GM19395 (cell line): ENCODE data around the gene RAD23A.
"Not testable (repeated sequence)": the region's sequence is repeated elsewhere in the genome, so short reads cannot be mapped to it uniquely, and the experiment has no call there.

Experiments
- ATAC-seq: cut with Tn5 transposase; IDR thresholded peaks from one replicate; pipeline ENCODE4 v1.9.1; 2021; ENCODE audit warnings: mild to moderate bottlenecking, moderate library complexity; ENCODE audit not compliant: unreplicated experiment

RAD23A gene

GRCh38 chr19:12937927-12938778 is 7.5 kb upstream of the RAD23A start, which contains the start of gene CALR:
Gene CALR, plus strand, starts transcription at chr19:12938609. Its CDS starts 71 bp downstream, at chr19:12938680.
- peak; percentile 87 for ATAC-seq

GRCh38 chr19:12938779-12939601 is 6.7 kb upstream of the RAD23A start:
- no peak for ATAC-seq

- ATAC-seq = no peak
Measured at GRCh38 chr19:12939975-12940423, 5.7 kb upstream of the RAD23A start.

GRCh38 chr19:12940897-12941296 is 4.8 kb upstream of the RAD23A start:
- ATAC-seq = no peak

- ATAC-seq = no peak
Measured at GRCh38 chr19:12943437-12944044, 2.1 kb upstream of the RAD23A start.

- no peak for ATAC-seq
Measured at GRCh38 chr19:12944104-12944674, 1.5 kb upstream of the RAD23A start.

GRCh38 chr19:12946092-12946721 is 545 bp downstream of the RAD23A start:
- ATAC-seq = peak; percentile 30

GRCh38 chr19:12946731-12947496 is 1.3 kb downstream of the RAD23A start:
- no peak for ATAC-seq

GRCh38 chr19:12947702-12948611 is 2.3 kb downstream of the RAD23A start:
- ATAC-seq = no peak

- ATAC-seq = no peak
Measured at GRCh38 chr19:12948612-12949362, 3.1 kb downstream of the RAD23A start.

GRCh38 chr19:12949363-12950283 is 4.0 kb downstream of the RAD23A start:
- ATAC-seq = no peak

- not testable (repeated sequence) for ATAC-seq
Measured at GRCh38 chr19:12952050-12952449, 6.4 kb downstream of the RAD23A start.

GRCh38 chr19:12952488-12953137 is 7.0 kb downstream of the RAD23A start:
- no peak for ATAC-seq

GRCh38 chr19:12953138-12953798 is 7.6 kb downstream of the RAD23A start:
- no peak for ATAC-seq

- ATAC-seq = no peak
Measured at GRCh38 chr19:12953799-12954611, 8.3 kb downstream of the RAD23A start.
